B cell (primary cell): ENCODE measurements around the gene SOCS3. TPM values are rescaled to one million over a fixed set of nuclear protein-coding genes. Genes with fewer than 3 reads are reported as not detected.

Experiments used
- ATAC-seq: fragments of 200-7000 bp; cut with Tn5 transposase; one replicate; pipeline ENCODE4 v1.10.0; 2021; ENCODE audit warnings: low read depth, mild to moderate bottlenecking, moderate number of reproducible peaks, moderate library complexity
- CTCF ChIA-PET: fragments of 350-600 bp; sonication (Branson Sonifier 250); formaldehyde crosslinking; loops from one replicate; lab custom pipeline; 2021; ENCODE audit warnings: antibody characterized with exemption, inconsistent platforms; lab: Charles Lee
- POLR2A ChIA-PET: fragments of 350-600 bp; sonication (Branson Sonifier 250); formaldehyde crosslinking; loops from one replicate; lab custom pipeline; 2021; ENCODE audit warnings: antibody characterized with exemption; lab: Charles Lee
- DNase-seq: peaks from one replicate; pipeline ENCODE4 v3.0.0; 2013
- H2AFZ ChIP-seq: 2 replicates; pipeline ENCODE4 v1.6.1; 2012; ENCODE audit warnings: mild to moderate bottlenecking, low read depth, low read length; ENCODE audit not compliant: insufficient read depth, poor library complexity, severe bottlenecking
- H3K27ac ChIP-seq, 2 donors: 1 replicate in 1 of 2; 2 replicates in 1 of 2; pipeline ENCODE4 v1.5.1; 2012 to 2013; ENCODE audit warnings: low read length in 2 of 2, mild to moderate bottlenecking in 2 of 2, moderate library complexity in 1 of 2
- H3K27me3 ChIP-seq, 4 experiments: fragments of 200-600 bp in 1 of 4; sonication (generic) in 1 of 4; replicated peaks in 1 of 4; 1 replicate in 2 of 4; 2 replicates in 2 of 4; pipeline versions ENCODE4 v1.6.1 to v1.7.0; 2013 to 2016; ENCODE audit warnings: low read length in 3 of 4, mild to moderate bottlenecking in 2 of 4, mixed read lengths in 1 of 4, moderate library complexity in 1 of 4; ENCODE audit not compliant: insufficient read depth in 4 of 4, control insufficient read depth in 3 of 4; ENCODE audit errors: control extremely low read depth in 1 of 4
- H3K36me3 ChIP-seq, 2 experiments: replicated peaks in 1 of 2; 1 replicate in 1 of 2; 2 replicates in 1 of 2; pipeline versions ENCODE4 v1.6.1 to v1.7.1; 2013; ENCODE audit warnings: low read length in 1 of 2; ENCODE audit not compliant: insufficient read depth in 2 of 2, control insufficient read depth in 1 of 2; ENCODE audit errors: control extremely low read depth in 1 of 2, extremely low read depth in 1 of 2
- H3K4me1 ChIP-seq, 2 donors: fragments of 200-600 bp in 1 of 2; sonication (generic) in 1 of 2; 1 replicate in 1 of 2; 2 replicates in 1 of 2; pipeline versions ENCODE4 v1.5.1 to v1.6.1; 2013 to 2017; ENCODE audit warnings: low read length in 2 of 2; ENCODE audit not compliant: control insufficient read depth in 2 of 2, insufficient read depth in 2 of 2
- H3K4me2 ChIP-seq: replicated peaks from 2 replicates; pipeline ENCODE3; 2012; ENCODE audit warnings: mild to moderate bottlenecking, low read depth, low read length; ENCODE audit not compliant: poor library complexity, severe bottlenecking
- H3K4me3 ChIP-seq, 5 experiments: fragments of 200-600 bp in 1 of 5; sonication (generic) in 1 of 5; 1 replicate in 3 of 5; 2 replicates in 2 of 5; pipeline versions ENCODE4 v1.5.1 to v1.7.0; 2011 to 2016; ENCODE audit warnings: low read length in 4 of 5, mild to moderate bottlenecking in 4 of 5, low read depth in 2 of 5, control low read depth in 1 of 5, moderate library complexity in 1 of 5; ENCODE audit not compliant: insufficient read depth in 1 of 5; ENCODE audit errors: control extremely low read depth in 1 of 5, extremely low read depth in 1 of 5
- H3K79me2 ChIP-seq: fragments of 200-600 bp; sonication (generic); one replicate; pipeline ENCODE4 v1.6.0; 2016; ENCODE audit warnings: low read length; ENCODE audit not compliant: control insufficient read depth, insufficient read depth
- H3K9ac ChIP-seq: fragments of 200-600 bp; sonication (generic); 2 replicates; pipeline ENCODE4 v1.6.1; 2017; ENCODE audit warnings: mild to moderate bottlenecking, low read length, moderate library complexity
- H3K9me3 ChIP-seq, 3 donors: one replicate each; pipeline versions ENCODE4 v1.6.1 to v1.7.1; 2013; ENCODE audit warnings: low read length in 2 of 3; ENCODE audit not compliant: control insufficient read depth in 2 of 3, insufficient read depth in 1 of 3; ENCODE audit errors: control extremely low read depth in 1 of 3
- H4K20me1 ChIP-seq: 2 replicates; pipeline ENCODE4 v1.6.0; 2012; ENCODE audit warnings: mild to moderate bottlenecking, low read length; ENCODE audit not compliant: insufficient read depth, control insufficient read depth, poor library complexity, severe bottlenecking
- H3K27ac Mint-ChIP-seq: one replicate; pipeline ENCODE4 v1.8.0; 2021; ENCODE audit warnings: mixed read lengths
- H3K27me3 Mint-ChIP-seq: one replicate; pipeline ENCODE4 v1.8.0; 2021; ENCODE audit warnings: mixed read lengths
- H3K4me1 Mint-ChIP-seq: one replicate; pipeline ENCODE4 v1.8.0; 2021; ENCODE audit warnings: mixed read lengths
- H3K4me3 Mint-ChIP-seq: one replicate; pipeline ENCODE4 v1.8.0; 2021; ENCODE audit warnings: mixed read lengths
- H3K9me3 Mint-ChIP-seq: one replicate; pipeline ENCODE4 v1.8.0; 2022; ENCODE audit warnings: mixed read lengths; ENCODE audit not compliant: insufficient read depth
- CTCF ChIP-seq: fragments of 200-600 bp; IDR thresholded peaks from one replicate; pipeline ENCODE4 v1.8.0; 2022; ENCODE audit warnings: antibody characterized with exemption, mild to moderate bottlenecking
- EZH2 ChIP-seq: IDR thresholded peaks from 2 replicates; pipeline ENCODE4 v1.6.1; 2012; ENCODE audit warnings: borderline replicate concordance, low read depth, mild to moderate bottlenecking, moderate library complexity, low read length; ENCODE audit not compliant: insufficient read depth, poor library complexity, severe bottlenecking
- WGBS: methylation state at CpG from one replicate; pipeline ENCODE4 v1.1.5; 2013; ENCODE audit warnings: missing lambda C conversion rate; ENCODE audit not compliant: insufficient coverage; 5-methylcytosine and 5-hydroxymethylcytosine counted together
- intact Hi-C: fragments of 100-400 bp; cut with micrococcal nuclease; formaldehyde crosslinking; loops from one replicate; pipeline ENCODE4 v1.10.0; 2022
- polyA plus RNA-seq: library from polyadenylated mRNA; depleted of rRNA; stranded (reverse); fragments of >200 nt; gene quantifications from 2 replicates; pipeline ENCODE4 v1.2.3, GENCODE V29; 2012
- total RNA-seq, 2 donors: library from RNA; stranded (reverse); fragments of 120-200 nt in 1 of 2; gene quantifications; 1 replicate in 1 of 2; 2 replicates in 1 of 2; pipeline versions ENCODE4 v1.2.3 to v1.2.4, GENCODE V29; 2013 to 2022

The SOCS3 gene
- total and polyA plus RNA-seq, 2 donors (not counting 1 experiment from before 2014, with no cell fraction given), result 41.8 to 67.6 TPM

GRCh38 chr17:78357177-78357586 is 2.7 kb downstream of the SOCS3 start:
- 70% methylated on average over 6 of the region's 7 CpGs for WGBS
- H3K36me3 ChIP-seq, result peaks cover 0 to 4% of the 10 kb centered on the region in 2 experiments
- H3K4me2 ChIP-seq, result peak overlapping the region; percentile 98
- no peaks in the 10 kb centered on the region for H3K27me3 Mint-ChIP-seq
- peak overlapping the region; percentile 74 for H3K27ac Mint-ChIP-seq
- peaks cover 13% of the 10 kb centered on the region for H4K20me1 ChIP-seq
- H3K9me3 ChIP-seq, result no peaks in the 10 kb centered on the region
- peaks cover 0 to 29% (median 4%) of the 10 kb centered on the region in 4 experiments for H3K27me3 ChIP-seq
- no peaks in the 10 kb centered on the region for H3K9me3 Mint-ChIP-seq
- POLR2A ChIA-PET, result interaction anchor here (1.9 kb wide), 1 partner anchor 20 kb away, joined by 7 read pairs; no protein-coding TSS in a partner anchor
- H3K27ac ChIP-seq, result peak overlapping the region; percentile 28 to 29
- intact Hi-C loops, result no loop called here
- peaks cover 51 to 71% of the 10 kb centered on the region in 2 donors for H3K4me1 ChIP-seq
- no peak for DNase-seq
- CTCF ChIA-PET, result interaction anchor here (2.7 to 9.1 kb wide), 3 partner anchors 15 to 272 kb away, joined by 7 to 171 read pairs (median 45); no protein-coding TSS in a partner anchor
- TF ChIP-seq CTCF (no peak), EZH2 (no peak)
- H3K9ac ChIP-seq, result no peak overlapping the region
- no peaks in the 10 kb centered on the region for H3K79me2 ChIP-seq
- H2AFZ ChIP-seq, result no peak overlapping the region
- H3K4me3 ChIP-seq, result peak overlapping the region in 1 of 5 experiments; percentile 13
- ATAC-seq, result no peak
- H3K4me3 Mint-ChIP-seq, result peak overlapping the region; percentile 83
- peaks cover 58% of the 10 kb centered on the region for H3K4me1 Mint-ChIP-seq

- ChIA-PET POLR2A (interaction anchor here (0.6 to 1.9 kb wide), 8 partner anchors 8 to 1828 kb away, joined by 3 to 12 read pairs (median 6); no protein-coding TSS in a partner anchor), CTCF (interaction anchor here (0.6 to 9.1 kb wide), 5 partner anchors 14 to 87 kb away, joined by 3 to 171 read pairs (median 3); no protein-coding TSS in a partner anchor)
- Histone ChIP-seq H3K79me2 (no peaks in the 10 kb centered on the region), H3K9ac (no peak overlapping the region), H3K4me2 (peak overlapping the region; percentile 60), H2AFZ (no peak overlapping the region), H4K20me1 (peaks cover 13% of the 10 kb centered on the region), H3K27me3 (peaks cover 0 to 29% (median 4%) of the 10 kb centered on the region in 4 experiments), H3K4me3 (no peak overlapping the region), H3K36me3 (peaks cover 0 to 4% of the 10 kb centered on the region in 2 experiments), H3K4me1 (peaks cover 54 to 80% of the 10 kb centered on the region in 2 donors), H3K9me3 (peaks cover 0 to 7% (median 0%) of the 10 kb centered on the region in 3 donors), H3K27ac (peak overlapping the region; percentile 47 to 76)
- DNase-seq, result peak; percentile 96
- peak; percentile 66 for ATAC-seq
- H3K27ac Mint-ChIP-seq, result peak overlapping the region; percentile 86
- intact Hi-C loops, result loop anchor here (1.0 kb wide), 2 partner anchors 13 to 19 kb away; no protein-coding TSS in a partner anchor
- no peaks in the 10 kb centered on the region for H3K27me3 Mint-ChIP-seq
- no peaks in the 10 kb centered on the region for H3K9me3 Mint-ChIP-seq
- 43% methylated on average over 8 of the region's 16 CpGs for WGBS
- TF ChIP-seq EZH2 (no peak), CTCF (no peak)
- H3K4me1 Mint-ChIP-seq, result peaks cover 61% of the 10 kb centered on the region
- H3K4me3 Mint-ChIP-seq, result peak overlapping the region; percentile 83
Measured at GRCh38 chr17:78356101-78356713, 3.7 kb downstream of the SOCS3 start.
